ENCODE measurements around the gene GFM1.

GFM1 gene

GRCh38 chr3:158696618-158697017, 52.3 kb downstream of the GFM1 start:
- no peak for DNase-seq (ENCODE audit: low spot score)
- H3K27ac ChIP-seq, result no peak overlapping the region
- H3K4me3 ChIP-seq, result no peak overlapping the region
- TF ChIP-seq CTCF (IDR thresholded peaks at IDR 0.05), result no peak

- no peak overlapping the region for H3K4me3 ChIP-seq
- TF ChIP-seq CTCF (IDR thresholded peaks at IDR 0.05), result no peak
- no peak for DNase-seq (ENCODE audit: low spot score)
- peak overlapping the region in 1 of 2 donors; percentile 9 for H3K27ac ChIP-seq
These were observed 56.2 kb downstream of the GFM1 start for GRCh38 chr3:158700559-158700958.

GRCh38 chr3:158701420-158702065, 57.2 kb downstream of the GFM1 start:
- H3K4me3 ChIP-seq, result no peak overlapping the region
- DNase-seq (ENCODE audit: low spot score), result no peak
- TF ChIP-seq CTCF (IDR thresholded peaks at IDR 0.05), result no peak
- H3K27ac ChIP-seq, result no peak overlapping the region

- H3K27ac ChIP-seq, result no peak overlapping the region
- TF ChIP-seq CTCF (IDR thresholded peaks at IDR 0.05), result no peak
- DNase-seq (ENCODE audit: low spot score), result no peak
- H3K4me3 ChIP-seq, result no peak overlapping the region
These were observed 58.6 kb downstream of the GFM1 start for GRCh38 chr3:158702815-158703481.

GRCh38 chr3:158703566-158703965, 59.2 kb downstream of the GFM1 start:
- Histone ChIP-seq H3K4me3 (no peak overlapping the region), H3K27ac (no peak overlapping the region)
- no peak for TF ChIP-seq CTCF (IDR thresholded peaks at IDR 0.05)
- DNase-seq (ENCODE audit: low spot score), result no peak

- DNase-seq (ENCODE audit: low spot score), result no peak
These were observed 65.3 kb downstream of the GFM1 start for GRCh38 chr3:158709666-158710083.

More at GRCh38 chr3:158709666-158710083, 65.3 kb downstream of the GFM1 start:
- TF ChIP-seq CTCF (IDR thresholded peaks at IDR 0.05), result no peak
- Histone ChIP-seq H3K4me3 (no peak overlapping the region), H3K27ac (peak overlapping the region; percentile 17 to 33)

All from coronary artery (tissue), 2 donors.